NB4 (cell line): ENCODE data around the gene ACTG1.

Source experiments
- CTCF ChIP-seq: IDR thresholded peaks from one replicate; pipeline ENCODE4 v1.5.1; 2012; ENCODE audit warnings: low read depth, low read length
- MYC ChIP-seq: IDR thresholded peaks from 2 replicates; pipeline ENCODE4 v1.6.1; 2011; ENCODE audit warnings: low read depth, low read length
- POLR2A ChIP-seq: IDR thresholded peaks from 2 replicates; pipeline ENCODE4 v1.6.1; 2011; ENCODE audit warnings: mild to moderate bottlenecking; ENCODE audit not compliant: insufficient read length; ENCODE audit errors: extremely low read depth

- TF ChIP-seq CTCF: no peak
- no peak for TF ChIP-seq POLR2A
- no peak for TF ChIP-seq MYC
Observed at GRCh38 chr17:81516439-81516838, 3.8 kb upstream of the ACTG1 start.
